Glomerular endothelial cell (primary cell): ENCODE measurements around the gene ZNF765. TPM values are rescaled to one million over a fixed set of nuclear protein-coding genes. Genes with fewer than 3 reads are reported as not detected.
A peak's percentile ranks its signal among the peaks of the same experiment; 100 is the strongest.
"Not testable (repeated sequence)": the region's sequence is repeated elsewhere in the genome, so short reads cannot be mapped to it uniquely, and the experiment has no call there.

ENCODE experiments used
- DNase-seq: peaks from one replicate; pipeline ENCODE4 v3.0.0-alpha.2; 2011; ENCODE audit warnings: low read depth, low spot score; ENCODE audit errors: extremely low read depth
- total RNA-seq: library from RNA; depleted of rRNA; stranded (reverse); fragments of >200 nt; gene quantifications from 2 replicates; pipeline ENCODE4 v1.2.3, GENCODE V29; 2015

The ZNF765 gene
- total RNA-seq, 1 donor from 2014 or later, result 12.7 TPM

DNA sequence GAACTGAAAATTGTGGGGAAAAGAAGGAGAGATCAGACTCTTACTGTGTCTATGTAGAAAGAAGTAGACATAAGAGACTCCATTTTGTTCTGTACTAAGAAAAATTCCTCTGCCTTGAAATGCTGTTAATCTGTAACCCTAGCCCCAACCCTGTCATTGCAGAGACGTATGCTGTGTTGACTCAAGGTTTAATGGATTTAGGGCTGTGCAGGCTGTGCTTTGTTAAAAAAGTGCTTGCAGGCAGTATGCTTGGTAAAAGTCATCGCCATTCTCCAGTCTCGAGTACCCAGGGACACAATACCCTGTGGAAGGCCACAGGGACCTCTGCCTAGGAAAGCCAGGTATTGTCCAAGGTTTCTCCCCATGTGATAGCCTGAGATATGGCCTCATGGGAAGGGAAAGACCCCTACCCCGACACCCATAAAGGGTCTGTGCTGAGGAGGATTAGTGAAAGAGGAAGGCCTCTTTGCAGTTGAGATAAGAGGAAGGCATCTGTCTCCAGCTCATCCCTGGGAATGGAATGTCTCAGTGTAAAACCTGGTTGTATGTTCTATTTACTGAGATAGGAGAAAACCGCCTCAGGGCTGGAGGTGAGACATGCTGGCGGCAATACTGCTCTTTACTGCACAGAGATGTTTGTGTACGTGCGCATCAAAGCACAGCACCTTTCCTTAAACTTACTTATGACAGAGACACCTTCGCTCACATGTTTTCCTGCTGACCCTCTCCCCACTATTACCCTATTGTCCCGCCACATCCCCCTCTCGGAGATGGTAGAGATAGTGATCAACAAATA, 25.8 kb downstream of the ZNF765 start:
- not testable (repeated sequence) for DNase-seq

DNA sequence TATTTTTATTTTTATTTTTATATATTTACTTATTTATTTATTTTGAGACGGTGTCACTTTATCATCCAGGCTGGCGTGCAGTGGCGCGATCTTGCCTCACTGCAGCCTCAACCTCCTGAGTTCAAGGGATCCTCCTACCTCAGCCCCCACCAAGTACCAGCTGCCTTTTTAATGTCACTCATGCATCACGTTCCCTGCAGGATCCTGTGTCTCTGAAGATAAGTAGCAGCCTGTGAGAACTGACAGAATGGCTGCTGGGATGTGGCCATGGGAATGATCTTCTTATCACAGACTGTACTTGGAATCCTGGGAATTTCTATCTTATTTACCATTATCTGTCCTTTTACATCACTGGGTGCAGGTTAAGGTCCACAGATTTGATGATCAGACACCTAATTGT, 27.6 kb downstream of the ZNF765 start:
- no peak for DNase-seq

DNA sequence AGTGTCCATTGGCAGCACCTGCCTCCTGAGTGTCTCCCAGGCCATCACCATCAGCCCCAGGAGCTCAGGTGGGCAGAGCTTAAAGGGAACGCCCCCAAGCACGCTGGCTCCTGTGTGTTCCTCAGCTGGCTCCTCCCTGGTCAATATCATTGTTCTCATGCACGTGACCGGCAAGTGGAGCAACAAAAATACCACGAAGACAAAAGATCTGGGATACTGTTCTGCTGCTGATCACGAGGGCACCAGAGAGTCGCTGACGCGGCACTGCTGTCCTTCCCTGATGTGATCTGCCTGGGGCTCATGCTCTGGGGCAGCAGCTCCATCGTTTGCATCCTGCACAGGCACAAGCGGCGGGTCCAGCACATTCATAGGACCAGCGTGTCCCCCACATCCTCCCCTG, 28.1 kb downstream of the ZNF765 start:
- DNase-seq, result not testable (repeated sequence)

DNA sequence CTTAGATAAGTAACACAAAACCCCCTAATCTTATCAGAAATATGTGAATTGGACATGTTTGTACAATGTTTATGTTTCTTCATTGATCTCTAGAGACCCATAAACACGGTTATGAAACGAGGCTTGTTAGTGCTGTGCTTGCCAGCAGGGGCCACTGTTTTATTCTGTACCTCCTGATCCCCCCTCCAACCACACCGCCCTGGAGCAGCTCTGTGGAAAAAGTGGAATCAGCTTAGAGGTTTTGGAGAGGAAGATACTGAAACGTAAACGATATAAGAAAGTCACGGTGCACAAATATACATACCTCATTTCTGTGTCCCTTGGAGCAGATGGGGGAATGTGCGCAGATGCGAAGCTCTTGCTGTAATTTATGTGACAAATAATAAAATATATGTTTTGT, 28.7 kb downstream of the ZNF765 start:
- not testable (repeated sequence) for DNase-seq

DNA sequence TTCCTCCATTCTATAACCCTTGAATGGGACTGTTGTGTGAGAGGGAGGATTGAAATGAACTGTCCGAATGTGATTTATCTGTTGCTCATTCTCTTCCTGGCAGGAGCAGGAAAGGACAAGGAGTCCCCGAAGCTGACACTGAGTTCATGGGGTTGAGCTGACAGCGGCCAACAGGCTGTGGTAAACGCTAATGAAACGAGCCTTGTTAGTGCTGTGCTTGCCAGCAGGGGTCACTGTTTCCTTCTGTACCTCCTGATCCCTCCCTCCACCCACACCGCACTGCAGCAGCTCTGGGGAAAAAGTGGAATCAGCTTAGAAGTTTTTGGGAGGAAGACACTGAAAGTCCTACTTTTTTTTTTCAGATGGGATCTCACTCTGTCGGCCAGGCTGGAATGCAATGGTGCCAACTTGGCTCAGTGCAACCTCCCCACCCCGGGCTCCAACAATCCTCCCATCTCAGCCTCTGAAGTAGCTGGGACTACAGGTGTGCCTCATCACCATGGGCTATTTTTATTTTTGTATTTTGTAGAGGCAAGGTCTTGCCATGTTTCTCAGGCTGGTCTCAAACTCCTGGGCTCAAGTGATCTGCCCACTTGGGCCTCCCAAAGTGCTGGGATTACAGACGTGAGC, 30.1 kb downstream of the ZNF765 start:
- peak; percentile 31 for DNase-seq

DNA sequence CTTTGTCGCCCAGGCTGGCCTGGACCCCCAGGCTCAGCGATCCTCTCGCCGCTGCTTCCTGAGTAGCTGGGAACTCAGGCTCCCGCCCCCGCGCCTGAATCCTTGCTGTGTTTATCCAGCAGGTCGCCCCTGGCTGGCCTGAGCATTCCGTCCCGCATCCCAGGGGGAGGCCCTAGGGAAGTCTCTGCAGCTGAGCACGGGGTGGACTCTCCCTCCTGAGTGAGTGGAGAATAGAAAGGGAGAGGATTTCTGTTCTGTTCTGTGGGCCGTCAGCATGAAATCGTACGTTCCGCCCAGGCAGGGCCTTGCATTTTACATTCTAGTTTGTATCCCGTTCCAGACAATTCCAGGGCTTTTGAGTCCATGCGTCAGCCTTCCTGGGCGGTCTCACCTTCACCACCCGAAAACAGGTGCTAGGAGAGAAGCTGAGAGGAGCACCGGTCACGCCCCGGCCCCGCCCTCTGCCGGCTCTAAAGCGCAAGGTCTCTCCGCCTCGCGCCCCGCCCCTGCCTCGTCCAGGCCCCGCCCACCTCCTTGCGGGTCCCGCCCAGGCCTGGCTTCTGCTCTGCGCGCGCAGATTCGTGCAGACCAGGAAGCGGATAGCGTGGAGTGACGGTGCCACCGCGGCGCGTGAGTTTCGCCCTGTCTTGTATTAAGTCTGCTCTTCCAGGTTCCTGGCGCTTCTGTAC, 36.6 kb downstream of the ZNF765 start, which contains the start of gene ZNF761:
Gene ZNF761, plus strand, starts transcription at position 586 of the 689 bp plus-strand sequence. CDS start 15,285 bp downstream, outside the sequence.
- DNase-seq, result peak; percentile 47

GRCh38 chr19:53432088-53432661, 37.2 kb downstream of the ZNF765 start:
- no peak for DNase-seq

GRCh38 chr19:53443809-53444208, 48.9 kb downstream of the ZNF765 start:
- not testable (repeated sequence) for DNase-seq

GRCh38 chr19:53447196-53447595, 52.2 kb downstream of the ZNF765 start:
- DNase-seq, result not testable (repeated sequence)

DNA sequence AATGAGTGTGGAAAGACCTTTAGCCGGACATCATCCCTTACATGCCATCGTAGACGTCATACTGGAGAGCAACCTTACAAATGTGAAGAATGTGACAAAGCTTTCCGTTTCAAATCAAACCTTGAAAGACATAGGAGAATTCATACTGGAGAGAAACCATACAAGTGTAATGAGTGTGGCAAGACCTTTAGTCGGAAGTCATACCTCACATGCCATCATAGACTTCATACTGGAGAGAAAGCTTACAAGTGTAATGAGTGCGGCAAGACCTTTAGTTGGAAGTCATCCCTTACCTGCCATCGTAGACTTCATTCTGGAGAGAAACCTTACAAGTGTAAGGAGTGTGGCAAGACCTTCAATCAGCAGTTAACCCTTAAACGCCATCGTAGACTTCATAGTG, 60.9 kb downstream of the ZNF765 start:
- no peak for DNase-seq

GRCh38 chr19:53460131-53460721, 65.3 kb downstream of the ZNF765 start:
- not testable (repeated sequence) for DNase-seq

DNA sequence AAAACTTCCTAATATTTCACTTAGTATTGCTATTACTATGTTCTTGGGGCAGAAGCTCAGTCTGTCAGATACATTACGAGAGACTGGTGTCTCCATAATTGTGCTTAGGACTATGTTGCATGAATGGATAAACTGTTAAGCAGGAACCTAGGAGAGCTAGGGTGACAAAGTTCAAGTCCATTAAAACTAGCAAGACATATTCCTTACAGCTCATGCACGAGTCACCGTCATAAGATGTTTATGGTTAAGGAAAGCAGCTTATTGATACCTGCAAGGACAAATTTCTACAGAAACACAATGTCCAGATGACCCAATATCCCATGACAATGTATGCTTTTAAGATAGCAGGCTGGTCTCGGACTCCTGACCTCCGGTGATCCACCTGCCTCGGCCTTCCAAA, 66.9 kb downstream of the ZNF765 start:
- DNase-seq, result no peak

GRCh38 chr19:53462861-53463260, 67.9 kb downstream of the ZNF765 start:
- no peak for DNase-seq

DNA sequence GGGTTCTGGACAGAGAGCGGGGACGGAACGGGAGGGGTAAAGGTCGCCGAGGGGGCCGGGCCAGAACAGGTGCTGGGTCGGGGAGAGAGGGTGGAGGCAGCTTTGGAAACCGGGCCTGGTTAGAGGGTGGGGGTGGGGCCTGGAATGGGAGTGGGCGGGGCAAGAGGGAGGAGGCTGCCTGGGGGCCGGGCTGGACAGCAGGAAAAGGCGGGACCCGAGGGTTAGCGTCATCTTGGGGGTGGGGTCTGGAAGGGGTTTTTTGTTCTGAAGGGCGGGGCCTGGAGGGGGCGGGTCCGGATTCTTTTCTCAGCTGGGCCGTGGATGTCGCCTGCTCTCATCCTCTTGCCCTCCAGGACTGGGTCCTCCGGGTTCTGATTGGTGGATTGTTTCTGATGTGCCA, 68.3 kb downstream of the ZNF765 start:
- DNase-seq, result no peak

DNA sequence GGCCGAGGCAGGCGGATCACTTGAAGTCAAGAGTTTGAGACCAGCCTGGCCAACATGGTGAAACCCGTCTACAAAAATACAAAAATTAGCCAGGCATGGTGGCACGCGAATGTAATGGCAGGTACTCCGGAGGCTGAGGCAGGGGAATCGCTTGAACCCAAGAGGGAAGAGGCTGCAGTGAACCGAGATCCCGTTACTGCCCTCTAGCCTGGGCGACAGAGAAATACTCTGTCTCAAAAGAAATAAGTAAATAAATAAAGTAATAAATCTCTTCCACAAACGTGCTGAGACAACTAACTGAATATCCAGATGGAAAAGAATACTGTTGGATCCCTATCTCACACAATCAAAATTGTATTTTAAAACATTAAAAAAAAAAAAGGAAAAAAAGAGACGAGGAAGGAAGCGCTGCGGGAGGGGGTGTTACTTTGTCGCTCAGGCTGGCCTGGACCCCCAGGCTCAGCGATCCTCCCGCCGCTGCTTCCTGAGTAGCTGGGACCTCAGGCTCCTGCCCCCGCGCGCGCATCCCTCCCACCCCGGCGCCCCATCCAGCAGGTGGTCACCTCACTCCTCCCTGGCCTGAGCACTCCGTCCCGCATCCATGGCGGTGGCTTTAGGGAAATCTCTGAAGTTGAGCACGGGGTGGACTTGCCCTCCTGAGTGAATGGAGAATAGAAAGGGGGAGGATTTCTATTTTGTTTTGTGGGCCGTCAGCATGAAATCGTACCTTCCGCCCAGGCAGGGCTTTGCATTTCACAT, 72.0 kb downstream of the ZNF765 start:
- DNase-seq, result no peak

DNA sequence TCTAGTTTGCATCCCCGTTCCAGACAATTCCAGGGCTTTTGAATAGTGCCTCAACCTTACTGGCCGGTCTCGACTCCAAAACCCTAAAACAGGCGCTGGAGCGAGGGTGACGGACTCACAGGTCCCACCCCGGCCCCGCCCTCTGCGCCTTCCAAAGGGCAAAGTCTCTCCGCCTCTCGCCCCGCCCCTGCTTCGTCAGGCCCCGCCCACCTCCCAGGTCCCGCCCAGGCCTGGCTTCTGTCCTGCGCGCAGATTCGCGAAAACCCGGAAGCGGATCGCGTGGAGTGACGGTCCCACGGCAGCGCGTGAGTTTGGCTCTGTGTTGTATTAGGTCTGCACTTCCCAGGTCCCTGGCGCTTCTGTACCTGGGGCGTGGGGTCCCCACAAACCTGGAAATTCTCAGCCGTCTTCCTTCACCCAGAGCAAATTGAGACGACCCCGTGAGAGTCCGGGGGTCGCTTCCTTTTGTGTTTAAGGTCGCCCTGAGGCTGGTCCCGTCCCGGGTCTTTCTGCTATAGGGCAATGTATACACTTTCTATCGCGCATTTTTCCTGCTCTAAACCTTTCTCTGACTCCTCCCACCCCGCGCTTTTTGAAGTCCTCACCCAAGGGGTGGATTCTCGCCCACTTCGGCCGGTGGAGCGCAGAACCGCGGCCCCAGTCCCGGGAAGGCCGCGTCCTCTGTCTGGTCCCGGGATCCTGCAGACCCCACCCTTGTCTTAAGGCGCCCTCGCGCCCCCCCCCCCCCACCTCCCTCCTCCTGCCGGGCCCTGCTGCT, 72.7 kb downstream of the ZNF765 start, which contains the start of gene ZNF813:
Gene ZNF813, plus strand, starts transcription at position 249 of the 778 bp plus-strand sequence. CDS start 16,090 bp downstream, outside the sequence.
- DNase-seq, result no peak

DNA sequence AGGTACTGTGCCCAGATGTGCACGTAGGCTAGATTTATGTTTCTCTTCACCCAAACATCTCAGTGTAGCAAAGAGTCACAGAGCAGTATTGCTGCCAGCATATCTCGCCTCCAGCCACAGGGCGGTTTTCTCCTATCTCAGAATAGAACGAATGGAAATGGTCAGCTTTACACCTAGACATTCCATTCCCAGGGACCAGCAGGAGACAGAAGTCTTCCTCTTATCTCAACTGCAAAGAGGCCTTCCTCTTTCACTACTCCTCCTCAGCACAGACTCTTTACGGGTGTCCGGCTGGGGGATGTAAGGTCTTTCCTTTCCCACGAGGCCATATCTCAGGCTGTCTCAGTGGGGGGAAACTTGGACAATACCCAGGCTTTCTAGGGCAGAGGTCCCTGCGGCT, 73.7 kb downstream of the ZNF765 start:
- not testable (repeated sequence) for DNase-seq

DNA sequence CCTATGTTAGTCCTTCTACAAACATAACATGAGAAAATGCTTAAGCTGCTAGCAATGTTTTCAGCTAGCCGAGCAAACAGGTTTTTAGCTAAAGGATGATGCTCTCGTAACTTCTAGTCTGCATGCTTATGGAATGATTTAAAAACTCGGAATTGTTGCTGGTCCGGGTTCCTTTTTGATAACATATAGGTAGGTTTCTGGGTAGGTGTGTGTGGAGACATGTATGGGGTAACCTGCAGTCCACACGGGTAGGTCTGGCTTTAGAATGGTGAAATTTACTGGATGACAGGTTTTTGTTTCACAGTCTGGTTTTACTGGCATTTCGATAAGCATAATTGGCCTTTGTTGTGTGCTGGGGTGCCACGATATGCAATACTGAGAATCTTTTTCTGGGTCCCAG, 77.0 kb downstream of the ZNF765 start:
- no peak for DNase-seq

DNA sequence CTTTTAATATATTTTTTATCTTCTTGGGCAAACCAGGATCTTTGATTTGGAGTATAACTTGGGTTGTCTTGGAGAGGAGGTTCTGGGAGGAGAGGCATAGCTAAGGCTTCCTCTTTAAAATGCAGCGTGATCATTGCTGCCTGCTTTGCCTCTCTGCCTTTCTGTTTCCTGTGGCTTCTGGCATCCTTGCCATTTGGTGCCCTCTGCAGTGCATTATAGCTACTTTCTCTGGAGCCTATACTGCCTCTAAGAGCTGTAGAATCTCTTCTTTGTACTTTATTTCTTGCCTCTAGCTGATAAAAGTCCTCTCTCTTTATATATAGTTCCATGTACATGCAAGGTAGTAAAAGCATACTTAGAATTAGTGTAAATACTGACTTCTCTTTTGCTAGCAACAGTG, 79.9 kb downstream of the ZNF765 start:
- DNase-seq, result not testable (repeated sequence)
